T47D (cell line): Measurements from ENCODE around the gene ZDHHC13.

Source experiments
- DNase-seq, 2 experiments: peaks; one replicate each; pipeline versions ENCODE4 v3.0.0 to v3.0.0-alpha.2; 2011 to 2012; ENCODE audit warnings: low read depth in 1 of 2, low spot score in 1 of 2
- JUND ChIP-seq: IDR thresholded peaks from 2 replicates; pipeline ENCODE4 v1.6.1; 2012; ENCODE audit warnings: low read depth
- in situ Hi-C: cut with HindIII; loops from 2 replicates; pipeline ENCODE4 v1.10.0; 2016; ENCODE audit warnings: low sequenced_read_pairs, low pct_unique_long_range_greater_than_20kb

Gene ZDHHC13

DNA sequence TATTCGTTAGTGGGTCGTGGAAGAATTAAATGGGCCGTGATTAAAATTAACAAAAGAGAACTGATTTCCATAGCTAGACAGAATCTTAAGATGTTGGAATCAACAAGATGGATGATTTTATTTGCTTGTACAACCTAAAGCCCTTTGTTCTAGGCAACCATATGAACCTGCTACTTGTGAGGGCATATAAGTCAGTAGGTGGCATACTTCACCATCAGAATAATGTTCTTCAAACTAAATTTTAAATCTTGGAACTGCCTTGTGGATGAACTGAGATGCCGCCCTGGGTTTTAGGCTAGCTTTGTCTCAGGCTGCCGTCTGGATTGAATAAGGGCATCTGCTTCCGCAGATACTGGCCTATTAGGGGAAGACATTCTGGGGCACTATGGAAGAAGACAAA lies 43.9 kb downstream of the ZDHHC13 start:
- DNase-seq = peak in 1 of 2 experiments; percentile 16
- in situ Hi-C loops = no loop called here
- TF ChIP-seq JUND = no peak

DNA sequence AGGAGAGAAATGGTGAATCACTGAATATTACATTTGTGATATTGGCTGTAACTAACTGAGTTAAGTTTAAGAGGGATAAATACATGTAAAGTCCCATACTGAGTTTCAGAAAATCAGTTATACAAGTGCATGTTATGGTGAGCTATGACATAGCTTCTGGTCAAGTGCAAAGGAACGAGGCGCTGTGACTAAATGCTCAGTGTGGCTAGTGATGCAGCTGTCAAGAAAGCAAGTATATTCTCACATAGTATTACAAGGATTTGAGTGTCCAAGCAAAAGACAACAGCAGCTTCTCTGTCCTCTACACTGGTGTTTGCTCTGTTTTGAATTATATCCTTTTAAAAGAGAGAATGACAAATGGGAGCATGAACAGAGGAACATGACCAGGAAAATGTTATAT lies 44.7 kb downstream of the ZDHHC13 start:
- DNase-seq = no peak
- no peak for TF ChIP-seq JUND
- in situ Hi-C loops = no loop called here

DNA sequence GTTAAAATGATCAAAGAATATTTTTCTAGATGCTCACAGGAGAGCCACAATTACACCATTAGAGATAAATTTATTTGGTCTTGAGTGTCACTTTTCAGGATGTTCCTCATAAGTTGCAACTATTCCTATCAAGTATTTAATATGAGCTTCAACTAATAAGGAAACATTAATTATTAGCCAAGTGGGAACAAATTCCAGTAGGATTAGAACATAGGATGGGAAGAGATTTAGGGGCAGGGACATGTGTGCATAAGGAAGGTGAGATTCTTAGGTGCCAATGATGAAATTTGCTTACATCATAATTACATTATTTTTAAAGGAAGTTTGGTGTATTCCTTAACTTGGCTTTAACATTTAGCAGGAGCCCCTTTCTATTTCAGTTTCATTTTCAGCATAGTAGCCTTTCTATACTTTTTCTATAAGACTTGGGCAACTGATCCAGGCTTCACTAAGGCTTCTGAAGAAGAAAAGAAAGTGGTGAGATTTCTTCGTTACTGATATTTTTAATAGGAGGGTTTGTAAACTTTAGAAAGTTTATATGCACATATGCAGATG lies 46.1 kb downstream of the ZDHHC13 start:
- in situ Hi-C loops = no loop called here
- TF ChIP-seq JUND = no peak
- DNase-seq = no peak

DNA sequence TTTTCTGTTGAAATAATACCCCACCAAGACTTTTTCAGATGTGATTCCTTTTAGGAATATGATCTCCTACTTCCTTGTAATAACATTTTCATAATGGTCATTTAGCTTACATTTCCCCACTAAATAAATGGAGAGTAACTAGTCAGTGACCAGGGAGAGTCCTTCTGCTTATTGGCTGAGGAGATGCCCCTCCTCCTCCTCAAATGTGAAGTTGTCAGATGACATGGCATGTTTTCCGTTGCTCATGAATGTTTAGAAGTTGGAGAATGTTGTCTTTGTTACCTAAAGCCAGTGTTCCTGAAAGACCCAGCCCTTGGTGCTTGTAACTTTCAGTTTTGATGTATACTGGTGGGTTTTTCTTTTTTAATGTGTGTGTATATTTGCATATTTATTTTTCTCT lies 46.6 kb downstream of the ZDHHC13 start:
- no peak for TF ChIP-seq JUND
- DNase-seq = no peak
- in situ Hi-C loops = no loop called here

DNA sequence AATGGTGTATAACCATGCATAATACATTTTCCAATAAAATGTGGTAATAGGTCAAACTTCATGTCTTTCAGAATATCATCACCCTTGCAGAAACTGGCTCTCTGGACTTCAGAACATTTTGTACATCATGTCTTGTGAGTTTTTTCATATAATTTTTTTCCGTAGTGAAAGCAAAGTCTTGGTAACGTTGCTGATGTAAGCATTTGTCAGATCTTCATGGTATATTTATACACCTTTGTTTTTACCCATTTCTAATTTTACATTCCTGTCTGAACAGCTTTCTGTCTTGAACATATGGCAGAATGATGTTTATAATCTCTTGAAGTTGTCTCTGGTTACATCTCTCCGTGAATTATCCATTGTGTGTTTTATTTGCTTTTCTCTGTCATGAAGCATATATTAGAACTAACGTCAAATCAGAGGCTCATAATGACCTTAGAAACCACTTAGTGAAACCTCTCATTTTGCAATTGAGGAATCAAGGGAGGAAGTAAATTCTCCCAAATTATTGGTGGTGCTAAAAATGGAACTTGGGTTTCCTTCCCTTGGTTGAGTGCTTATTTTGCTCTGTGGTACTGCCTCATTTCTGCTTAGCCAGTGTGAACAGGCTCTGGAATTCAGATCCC lies 47.4 kb downstream of the ZDHHC13 start:
- DNase-seq = no peak
- in situ Hi-C loops = no loop called here

DNA sequence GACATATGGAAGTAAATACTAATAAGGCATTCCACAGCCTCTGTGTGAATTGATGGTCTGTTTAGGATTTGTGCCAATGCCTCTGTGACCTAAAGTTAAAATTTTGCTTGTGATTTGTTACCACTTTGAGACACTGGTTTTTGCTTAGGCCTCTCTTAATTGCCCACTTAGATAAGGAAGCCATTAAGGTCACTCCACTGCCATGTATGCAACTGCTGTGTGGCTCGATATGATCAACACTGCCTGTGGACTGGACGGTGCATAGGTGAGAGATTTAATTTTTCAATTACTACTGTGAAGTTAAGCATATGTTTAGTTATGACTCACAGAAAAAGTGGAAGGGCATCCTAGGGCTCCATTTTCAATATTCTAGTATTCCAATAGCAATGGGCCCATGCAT lies 47.9 kb downstream of the ZDHHC13 start:
- TF ChIP-seq JUND = no peak
- in situ Hi-C loops = no loop called here
- no peak for DNase-seq

More for the DNA sequence above, 47.4 kb downstream of the ZDHHC13 start:
- no peak for TF ChIP-seq JUND

DNA sequence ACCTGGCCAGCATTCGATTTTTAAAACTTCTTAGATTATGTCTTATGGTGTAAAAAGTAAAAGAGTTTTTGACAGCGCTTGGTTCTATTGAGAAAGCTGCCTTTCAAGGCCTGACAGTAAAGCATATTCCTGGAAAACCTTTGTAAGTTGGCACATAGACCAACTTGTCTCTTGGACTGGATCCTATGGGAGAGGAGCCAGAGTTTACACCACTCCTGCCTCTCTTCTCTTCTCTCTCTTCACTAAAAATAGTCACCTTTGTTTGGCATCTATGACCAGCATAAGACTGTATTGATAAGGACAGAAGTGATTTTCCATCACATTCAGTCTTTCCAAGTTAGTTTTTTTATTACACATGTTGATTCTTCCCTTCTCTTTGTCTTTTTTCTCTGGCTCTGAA lies 51.1 kb downstream of the ZDHHC13 start:
- in situ Hi-C loops = no loop called here
- no peak for DNase-seq
- no peak for TF ChIP-seq JUND

DNA sequence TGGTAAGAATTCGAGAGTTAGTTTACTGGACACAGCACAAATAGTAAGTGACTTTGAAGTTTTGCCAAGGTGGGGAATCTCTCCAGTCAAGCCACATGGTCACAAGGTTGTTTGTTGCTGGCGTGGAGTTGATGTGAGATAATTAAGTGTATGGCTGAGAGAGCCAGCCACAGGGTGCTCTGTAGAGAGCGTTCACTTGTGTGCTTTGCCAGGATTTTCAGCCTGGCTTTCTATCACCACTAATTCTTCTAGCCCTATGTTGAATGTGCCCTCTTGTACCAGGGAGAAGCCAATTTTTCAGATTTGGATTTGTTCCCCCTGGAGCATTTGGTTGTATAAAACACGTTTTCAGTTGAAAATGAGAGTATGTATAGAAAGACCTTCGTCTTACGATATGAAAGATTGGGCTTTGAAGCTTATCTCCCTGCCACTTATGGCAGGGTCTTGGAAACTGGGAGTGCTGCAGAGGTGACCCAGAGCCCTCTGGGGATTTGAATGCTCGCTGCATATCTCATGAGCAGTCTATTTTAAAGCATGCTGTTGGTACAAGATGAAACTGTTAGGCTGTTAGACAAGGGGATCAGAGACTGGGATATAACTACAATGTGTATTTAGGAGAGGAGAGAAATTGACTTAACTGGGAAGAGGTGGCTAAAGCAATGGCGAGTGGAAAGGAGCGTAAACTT lies 56.2 kb downstream of the ZDHHC13 start:
- no peak for DNase-seq
- TF ChIP-seq JUND = no peak
- in situ Hi-C loops = no loop called here

DNA sequence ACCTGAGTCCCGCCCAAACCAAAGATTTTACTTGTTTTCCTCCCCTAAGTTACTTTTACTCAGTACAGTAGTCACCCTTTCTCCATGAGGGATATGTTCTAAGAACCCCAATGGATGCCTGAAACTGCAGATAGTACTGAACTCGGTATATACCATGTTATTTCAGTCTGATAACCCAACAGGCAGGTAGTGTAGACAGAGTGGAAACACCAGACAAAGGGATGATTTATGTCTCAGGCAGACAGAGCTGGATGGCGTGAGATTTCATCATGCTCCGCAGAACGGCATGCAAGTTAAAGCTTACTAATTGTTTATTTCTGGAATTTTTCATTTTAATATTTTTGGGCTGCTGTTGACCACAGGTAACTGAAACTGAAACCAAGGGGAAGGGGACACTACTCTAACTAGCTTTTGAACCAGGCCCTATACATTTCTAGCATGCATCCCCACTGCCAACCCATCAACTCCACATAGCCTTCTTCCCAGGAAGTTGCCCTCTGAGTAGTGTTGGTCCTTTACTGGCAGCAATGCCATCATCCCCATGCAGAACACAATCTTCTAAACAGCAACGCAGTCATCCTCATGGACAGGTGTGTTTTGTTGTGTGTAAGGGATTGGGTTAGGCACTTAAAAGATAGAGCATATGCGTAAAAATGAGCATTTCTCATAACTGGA lies 57.1 kb downstream of the ZDHHC13 start:
- no peak for TF ChIP-seq JUND
- in situ Hi-C loops = no loop called here
- no peak for DNase-seq

DNA sequence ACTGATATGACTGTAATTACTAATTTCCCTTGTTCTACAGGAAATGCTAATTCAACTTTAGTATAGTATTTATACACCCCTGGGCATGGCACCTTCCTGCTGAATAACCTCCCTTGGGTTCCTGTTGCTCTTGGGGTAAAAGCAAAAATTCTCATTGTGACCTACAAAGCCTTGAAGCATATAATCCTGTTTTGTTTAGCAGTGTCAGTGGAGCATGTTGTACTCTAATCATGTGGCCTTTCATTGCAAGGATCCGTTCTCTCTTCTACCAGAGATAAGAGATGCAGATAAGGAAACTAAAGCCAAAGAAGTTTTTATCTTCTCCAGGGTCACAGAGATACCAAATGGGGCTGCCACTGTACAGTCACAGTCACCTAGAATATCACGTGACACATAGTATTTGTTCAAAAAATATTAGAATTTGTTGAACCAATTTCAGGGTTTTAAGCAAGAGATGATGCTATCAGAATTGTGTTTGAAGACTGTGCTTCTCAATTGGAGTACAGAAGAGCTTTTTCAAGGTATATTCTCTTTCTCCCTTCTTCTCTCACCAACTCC lies 59.7 kb downstream of the ZDHHC13 start:
- no peak for TF ChIP-seq JUND
- in situ Hi-C loops = no loop called here
- no peak for DNase-seq

DNA sequence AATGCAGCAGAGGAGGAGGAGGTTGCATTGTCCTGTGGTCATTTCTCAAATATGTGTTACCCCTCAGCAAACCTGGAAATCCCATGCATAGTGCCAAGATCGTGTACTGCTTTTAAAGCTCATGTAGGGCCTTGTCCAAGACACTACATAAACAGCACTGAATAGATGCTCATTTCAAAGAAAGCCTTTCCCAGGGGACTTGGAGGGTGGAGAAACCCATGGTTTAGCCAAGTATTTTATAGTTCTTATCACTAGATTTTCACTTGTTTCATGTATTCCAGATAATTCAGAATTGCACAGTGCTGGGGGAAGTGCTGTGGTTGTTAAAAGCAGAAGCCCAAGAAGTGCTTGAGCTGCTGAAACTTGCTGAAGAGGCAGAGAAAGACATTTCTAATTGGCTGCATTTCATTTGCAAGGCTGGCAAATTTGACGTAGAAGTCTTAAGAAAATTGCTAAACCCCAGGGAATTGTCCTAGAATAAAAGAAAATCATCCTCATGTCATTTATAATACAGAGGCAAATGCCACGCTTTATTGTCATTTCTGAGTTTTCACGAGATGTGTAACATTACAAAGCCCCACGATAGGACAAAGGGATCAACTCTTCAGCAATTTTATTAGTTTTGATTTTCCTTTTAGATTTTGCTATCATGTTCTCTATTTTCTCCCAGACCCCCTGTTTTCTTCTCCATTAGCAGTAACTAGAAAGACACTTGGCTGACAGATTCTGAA lies 64.7 kb downstream of the ZDHHC13 start:
- in situ Hi-C loops = no loop called here
- no peak for TF ChIP-seq JUND

DNA sequence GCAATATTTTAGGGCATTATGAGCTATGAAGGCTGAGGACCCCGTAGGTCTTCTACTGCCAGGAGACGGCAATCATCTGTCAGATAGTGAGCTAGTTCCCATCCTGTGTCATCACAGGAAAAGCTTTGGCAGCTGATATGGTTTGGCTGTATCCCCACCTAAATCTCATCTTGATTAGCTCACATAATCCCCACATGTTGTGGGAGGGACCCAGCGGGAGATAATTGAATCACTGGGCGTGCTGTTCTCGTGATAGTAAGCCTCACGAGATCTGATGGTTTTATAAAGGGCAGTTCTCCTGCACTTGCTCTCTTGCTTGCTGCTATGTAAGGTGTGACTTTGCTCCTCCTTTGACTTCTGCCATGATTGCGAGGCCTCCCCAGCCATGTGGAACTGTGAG lies 66.7 kb downstream of the ZDHHC13 start:
- no peak for TF ChIP-seq JUND
- in situ Hi-C loops = no loop called here
- no peak for DNase-seq

More for the DNA sequence above, 64.7 kb downstream of the ZDHHC13 start:
- DNase-seq = no peak

DNA sequence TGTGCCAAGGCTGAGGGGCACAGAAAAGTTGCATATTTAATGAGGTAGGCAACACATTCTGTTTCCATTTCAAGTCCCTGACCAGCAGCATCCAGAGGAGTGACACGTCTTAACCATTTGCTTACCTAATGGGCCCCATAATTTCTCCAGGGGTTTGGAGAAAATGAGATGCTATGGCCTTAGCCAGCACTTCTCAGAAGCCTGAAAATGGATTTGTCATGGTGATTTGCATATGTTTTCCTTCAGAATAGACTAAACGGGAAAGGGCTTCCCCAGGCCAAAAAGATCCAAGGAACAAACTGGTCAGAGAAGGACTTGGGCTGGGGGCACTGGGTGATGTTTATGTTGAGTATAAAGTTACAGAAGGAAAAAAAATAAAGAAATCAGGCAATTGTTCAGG lies 68.1 kb downstream of the ZDHHC13 start:
- TF ChIP-seq JUND = no peak
- no peak for DNase-seq
- in situ Hi-C loops = no loop called here
